KBM-7 (cell line): ENCODE data around the gene ZNF283.

Experiments used
- DNase-seq: peaks from one replicate; pipeline ENCODE4 v3.0.0-alpha.2; 2015
- in situ Hi-C: fragments of 300-500 bp; cut with MboI; formaldehyde crosslinking; loops from 2 replicates; pipeline ENCODE4 v1.14.3; 2020; ENCODE audit warnings: low sequenced_read_pairs, low pct_unique_long_range_greater_than_20kb, mixed read lengths

The ZNF283 gene

GRCh38 chr19:43826787-43827754, at the start of gene ZNF283:
Gene ZNF283 (plus strand): TSS chr19:43827321. CDS start chr19:43833505, 6,184 bp downstream.
- in situ Hi-C loops, result no loop called here
- DNase-seq, result peak; percentile 88

GRCh38 chr19:43778651-43779050, 48.5 kb upstream of the ZNF283 start:
- in situ Hi-C loops, result no loop called here
- no peak for DNase-seq

DNA sequence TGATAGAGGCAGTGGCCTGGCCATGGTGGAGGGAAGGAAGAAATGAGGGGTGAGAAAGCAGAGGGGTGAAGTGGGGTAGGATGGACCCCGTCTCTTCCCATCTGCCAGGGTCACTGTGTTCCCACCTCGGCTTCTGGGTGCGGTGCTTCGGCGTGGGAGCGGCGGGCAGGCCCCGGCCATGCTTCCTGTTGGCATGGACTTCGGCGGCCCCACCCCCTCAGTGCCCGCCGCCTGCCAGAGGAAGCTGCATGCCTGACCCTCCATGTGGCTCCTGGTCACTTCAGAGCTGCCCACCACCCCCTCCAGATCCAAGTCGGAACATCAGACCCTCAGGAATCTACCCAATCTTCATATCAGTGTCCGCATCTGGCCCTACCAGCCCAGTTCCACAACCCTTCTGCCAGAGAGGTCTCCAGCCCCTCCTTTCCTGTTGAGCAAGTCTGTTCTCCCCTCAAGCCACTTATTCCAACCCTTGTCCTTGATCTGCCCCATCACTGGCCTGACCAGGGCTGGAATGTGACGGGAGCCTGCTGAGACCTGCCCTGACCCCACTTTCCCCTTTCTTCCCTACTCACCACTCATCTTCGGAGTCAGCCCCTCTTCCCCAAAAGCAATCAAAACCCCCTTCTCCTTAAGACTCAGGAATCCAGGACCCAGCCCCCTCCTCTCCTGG, 47.8 kb upstream of the ZNF283 start:
- in situ Hi-C loops, result no loop called here
- DNase-seq, result peak; percentile 42

GRCh38 chr19:43779820-43780219, 47.3 kb upstream of the ZNF283 start:
- peak; percentile 76 for DNase-seq
- in situ Hi-C loops, result no loop called here

- DNase-seq, result peak; percentile 55
- in situ Hi-C loops, result no loop called here
Measured at GRCh38 chr19:43780706-43781525, 46.2 kb upstream of the ZNF283 start, which contains the start of gene KCNN4. Gene KCNN4 (minus strand): TSS chr19:43780973. CDS start chr19:43780861, 112 bp downstream.

- in situ Hi-C loops, result no loop called here
Measured at GRCh38 chr19:43781630-43782310, 45.4 kb upstream of the ZNF283 start.

DNA sequence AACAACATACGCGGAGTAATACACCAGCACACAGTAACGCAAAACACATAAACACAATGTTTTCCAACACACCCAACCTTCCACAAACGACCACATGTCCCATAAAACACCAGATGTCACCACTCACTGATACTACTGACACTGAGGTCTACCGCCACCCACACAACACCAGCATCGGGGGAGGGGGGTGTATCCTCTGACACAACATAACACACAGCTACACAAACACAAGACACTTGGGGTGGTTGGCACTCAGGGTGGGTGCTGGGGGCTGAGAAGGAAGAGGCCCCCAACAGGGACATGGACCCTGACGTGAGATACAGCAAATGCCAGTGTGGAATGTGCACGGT, 44.8 kb upstream of the ZNF283 start:
- DNase-seq, result peak; percentile 26
- in situ Hi-C loops, result no loop called here

More at GRCh38 chr19:43781630-43782310, 45.4 kb upstream of the ZNF283 start:
- no peak for DNase-seq

DNA sequence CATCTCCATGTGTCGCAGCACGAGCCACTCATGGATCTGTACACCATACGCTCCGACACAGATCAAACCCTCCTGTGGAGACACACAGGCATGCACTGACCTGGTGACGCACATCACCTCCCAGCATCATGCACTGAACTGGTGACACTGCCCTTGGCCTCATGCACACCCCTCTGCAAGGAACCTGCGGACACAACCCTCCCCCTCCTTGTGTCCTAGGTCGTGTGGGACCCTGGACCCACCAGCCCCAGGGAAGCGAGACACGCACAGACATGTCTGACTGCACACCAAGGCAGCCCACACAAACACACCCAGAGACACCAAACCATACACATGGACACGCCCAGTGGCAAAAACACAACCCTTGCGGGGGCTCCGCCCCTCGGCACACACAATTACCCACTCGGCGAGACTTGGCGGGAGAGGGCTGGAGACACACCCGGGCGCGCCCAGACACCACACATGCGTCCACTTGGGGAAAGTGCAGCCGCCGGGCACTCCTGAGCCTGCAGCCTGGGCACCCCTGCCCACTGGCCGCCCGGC, 44.4 kb upstream of the ZNF283 start:
- peak; percentile 51 for DNase-seq
- in situ Hi-C loops, result no loop called here

GRCh38 chr19:43783636-43784035, 43.5 kb upstream of the ZNF283 start:
- in situ Hi-C loops, result no loop called here
- DNase-seq, result no peak

DNA sequence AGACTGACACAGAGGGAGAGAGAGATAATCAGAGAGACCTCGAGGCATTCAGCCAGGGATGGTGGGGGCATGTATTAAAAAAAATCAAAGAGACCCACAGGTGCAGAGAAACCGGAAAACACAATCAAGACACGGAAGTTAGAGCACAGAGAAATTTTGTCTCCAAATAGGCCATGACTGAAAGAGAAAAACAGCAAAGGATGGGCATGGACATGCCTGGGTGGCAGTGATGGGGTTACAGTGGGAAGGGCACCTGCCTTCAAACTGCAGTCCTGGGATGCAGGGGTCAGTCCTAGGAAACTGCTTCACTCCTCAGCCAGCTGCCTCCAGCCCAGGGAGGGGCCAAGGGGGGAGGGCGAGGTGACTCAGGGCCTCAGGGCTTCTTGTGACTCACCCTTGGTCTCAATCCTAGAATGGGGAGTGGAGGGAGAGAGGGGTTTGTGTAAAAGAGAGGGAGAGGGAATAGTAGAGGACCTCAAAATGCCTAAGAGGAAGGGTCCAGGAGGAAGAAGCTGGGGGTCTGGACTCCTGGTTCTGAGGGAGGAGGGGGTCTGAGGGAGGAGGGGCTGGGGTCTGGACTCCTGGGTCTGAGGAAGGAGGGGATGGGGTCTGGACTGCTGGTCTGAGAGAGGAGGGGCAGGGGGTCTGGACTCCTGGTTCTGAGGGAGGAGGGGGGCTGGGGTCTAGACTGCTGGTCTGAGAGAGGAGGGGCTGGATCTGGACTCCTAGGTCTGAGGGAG, 42.7 kb upstream of the ZNF283 start:
- no peak for DNase-seq

DNA sequence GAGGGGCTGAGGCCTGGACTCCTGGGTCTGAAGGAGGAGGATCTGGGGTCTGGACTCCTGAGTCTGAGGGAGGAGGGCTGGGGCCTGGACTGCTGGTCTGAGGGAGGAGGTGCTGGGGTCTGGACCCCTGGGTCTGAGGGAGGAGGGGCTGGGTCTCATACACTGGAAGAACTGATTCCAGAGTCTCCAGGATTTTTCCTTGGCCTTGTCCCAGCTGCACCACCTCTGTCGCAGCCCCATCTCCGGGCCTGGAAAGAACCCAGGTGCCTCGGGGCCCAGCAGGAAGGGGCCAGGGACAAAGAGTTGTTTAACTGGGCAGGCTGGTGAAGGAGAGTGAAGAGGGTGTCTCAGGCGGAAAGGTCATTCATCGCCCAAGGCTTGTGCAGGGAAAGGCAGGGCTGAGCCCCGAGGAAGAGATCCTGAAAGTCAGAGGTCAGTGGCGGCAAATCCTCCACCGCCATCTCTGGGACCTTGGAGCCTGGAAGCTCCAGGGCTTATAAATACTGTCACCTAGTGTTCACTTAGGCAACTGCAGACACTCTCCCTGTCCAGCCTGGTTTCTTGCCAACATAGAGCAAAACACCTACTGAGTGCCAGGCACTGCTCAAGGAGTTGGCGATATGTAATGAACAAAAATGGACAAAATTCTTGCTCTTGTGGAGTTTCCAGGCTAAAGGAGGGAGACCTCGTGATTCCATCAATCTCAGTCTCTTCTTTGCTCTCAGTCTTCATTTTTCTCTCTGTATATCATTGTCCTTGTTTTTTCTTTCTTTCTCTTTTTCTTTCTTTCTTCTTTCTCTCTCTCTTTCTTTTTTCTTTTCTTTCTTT, 41.9 kb upstream of the ZNF283 start:
- peak; percentile 82 for DNase-seq
- in situ Hi-C loops, result no loop called here

More for the DNA sequence above, 42.7 kb upstream of the ZNF283 start:
- in situ Hi-C loops, result no loop called here

- in situ Hi-C loops, result no loop called here
- no peak for DNase-seq
Measured at GRCh38 chr19:43786665-43787064, 40.5 kb upstream of the ZNF283 start.

DNA sequence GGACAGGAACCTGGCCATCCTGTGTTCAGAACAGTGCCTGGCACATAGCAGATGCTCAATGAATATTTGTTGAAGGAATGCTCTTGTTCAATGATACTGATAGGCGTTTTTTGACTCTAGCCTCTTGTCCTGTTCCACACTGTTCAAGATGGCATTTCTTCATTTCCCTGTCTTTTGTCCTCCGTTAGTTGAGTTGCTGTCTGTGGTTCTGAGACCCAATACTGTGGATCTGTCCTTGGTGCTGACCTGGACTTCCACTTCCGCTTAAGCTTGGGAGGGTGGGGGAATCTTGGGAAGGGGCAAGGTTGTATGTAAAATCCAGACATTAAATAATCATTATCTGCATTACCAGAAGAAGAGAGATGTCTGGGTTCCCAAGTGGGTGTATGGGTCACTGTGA, 38.1 kb upstream of the ZNF283 start:
- DNase-seq, result peak; percentile 71

DNA sequence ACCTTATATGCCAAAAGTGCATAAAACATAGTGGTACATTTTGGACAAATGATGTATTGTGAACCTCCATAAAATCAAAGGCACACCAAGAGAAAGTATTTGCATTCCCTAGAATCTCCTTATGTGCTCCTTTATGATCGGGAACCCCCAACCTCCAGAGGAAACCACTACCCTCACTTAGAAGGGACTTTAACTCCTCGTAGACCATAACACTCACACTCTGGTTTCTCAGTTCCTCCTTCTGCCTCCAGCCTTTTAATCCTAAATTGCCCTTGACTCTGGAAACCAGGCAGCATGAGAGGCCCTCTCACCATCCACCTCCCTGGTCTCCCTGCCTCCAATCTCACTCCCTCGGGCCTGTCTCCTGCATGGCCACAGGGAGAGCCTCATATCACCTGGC, 36.5 kb upstream of the ZNF283 start:
- DNase-seq, result peak; percentile 15
- in situ Hi-C loops, result no loop called here

More for the DNA sequence above, 38.1 kb upstream of the ZNF283 start:
- in situ Hi-C loops, result no loop called here

DNA sequence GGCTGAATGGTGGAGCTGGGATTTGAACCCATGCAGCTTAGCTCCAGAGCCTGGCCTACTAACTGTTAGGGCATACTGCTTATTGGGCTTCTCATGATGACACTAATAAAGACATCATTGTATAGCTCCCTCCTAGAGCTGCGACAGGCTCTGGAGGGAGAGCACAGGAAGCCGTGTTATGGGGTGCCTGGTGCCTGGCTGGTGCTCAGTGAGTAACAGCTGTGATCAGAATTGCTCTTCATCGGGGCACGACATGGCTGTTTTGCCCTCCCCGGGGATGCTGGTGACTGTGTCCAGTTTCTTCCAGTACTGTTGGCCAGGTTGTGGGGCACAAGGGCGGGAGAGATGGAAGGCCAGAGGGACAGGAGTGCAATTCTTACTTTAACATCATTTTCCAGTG, 30.0 kb upstream of the ZNF283 start:
- in situ Hi-C loops, result no loop called here

GRCh38 chr19:43797556-43797955, 29.6 kb upstream of the ZNF283 start:
- no peak for DNase-seq
- in situ Hi-C loops, result no loop called here

More for the DNA sequence above, 30.0 kb upstream of the ZNF283 start:
- DNase-seq, result no peak

DNA sequence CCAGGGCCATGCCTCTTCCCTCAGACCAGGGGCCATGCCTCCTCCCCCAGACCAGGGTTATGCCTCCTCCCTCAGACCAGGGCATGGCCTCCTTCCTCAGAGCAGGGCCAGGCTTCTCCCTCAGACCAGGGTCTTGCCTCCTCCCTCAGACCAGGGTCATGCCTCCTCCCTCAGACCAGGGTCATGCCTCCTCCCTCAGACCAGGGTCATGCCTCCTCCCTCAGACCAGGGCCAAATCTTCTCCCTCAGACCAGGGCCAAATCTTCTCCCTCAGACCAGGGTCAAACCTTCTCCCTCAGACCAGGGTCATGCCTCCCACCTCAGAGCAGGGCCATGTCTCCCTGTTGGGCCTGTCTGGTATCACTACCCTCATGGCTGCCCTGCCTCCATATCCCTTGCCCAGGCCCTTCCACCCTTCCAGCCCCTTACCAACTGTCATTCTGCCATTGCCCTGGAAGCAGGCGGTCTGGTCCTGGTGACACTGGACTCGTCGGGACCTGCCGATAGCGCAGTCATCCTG, 29.0 kb upstream of the ZNF283 start:
- in situ Hi-C loops, result no loop called here
- no peak for DNase-seq
